HG03442 (cell line): Measurements from ENCODE around the gene SRRT.
"Not testable (repeated sequence)": the region's sequence is repeated elsewhere in the genome, so short reads cannot be mapped to it uniquely, and the experiment has no call there.

Experiments
- ATAC-seq: cut with Tn5 transposase; IDR thresholded peaks from one replicate; pipeline ENCODE4 v1.9.1; 2021; ENCODE audit warnings: mild to moderate bottlenecking, moderate library complexity; ENCODE audit not compliant: unreplicated experiment

The SRRT gene

GRCh38 chr7:100893318-100893895 is 18.5 kb downstream of the SRRT start:
- ATAC-seq: no peak

DNA sequence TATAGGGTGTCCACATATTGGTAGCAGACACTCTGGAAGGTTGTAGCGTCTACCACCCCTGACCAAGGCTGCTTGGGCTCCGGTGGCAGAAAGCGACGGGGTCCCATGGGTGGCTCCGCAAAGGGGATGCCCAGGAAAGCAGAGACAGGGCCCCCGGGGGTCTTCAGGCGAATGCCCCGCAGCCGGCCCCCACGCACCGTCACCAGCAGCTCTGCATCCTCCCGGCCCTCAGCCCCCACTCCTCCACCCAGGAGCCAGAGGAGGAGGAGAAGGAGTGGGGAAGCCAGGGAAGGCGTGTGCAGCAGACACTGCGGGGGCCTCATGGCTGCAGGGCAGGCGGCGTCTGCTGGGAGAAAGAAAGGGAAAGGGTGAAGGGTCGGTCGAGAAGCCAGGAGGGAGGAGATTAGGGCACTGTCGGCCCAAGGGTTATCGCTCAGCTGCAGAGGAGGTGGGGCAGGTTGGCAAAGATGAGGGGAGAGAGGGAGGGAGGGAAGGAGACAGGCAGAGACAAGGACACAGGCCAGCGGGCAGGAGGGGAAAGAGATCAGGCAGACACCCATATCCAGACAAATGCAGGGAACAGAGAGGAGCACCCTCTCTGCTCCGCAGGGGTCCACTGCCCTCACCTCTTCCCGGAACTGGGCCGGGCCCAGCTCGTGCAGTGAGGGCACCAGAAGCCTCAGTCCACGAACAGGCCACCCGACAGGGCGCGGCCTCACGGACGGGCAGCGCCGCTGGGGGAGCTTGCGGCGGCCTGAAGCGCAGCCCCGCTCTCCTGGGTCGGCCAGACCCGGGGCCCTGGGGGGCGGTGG is 19.2 kb downstream of the SRRT start:
- no peak for ATAC-seq

- no peak for ATAC-seq
These were observed 20.2 kb downstream of the SRRT start for GRCh38 chr7:100894860-100895700.

GRCh38 chr7:100895701-100895955 is 20.7 kb downstream of the SRRT start, which contains the start of gene ACHE:
ACHE (minus strand) TSS chr7:100895888; CDS start chr7:100894232, 1,656 bp downstream.
- no peak for ATAC-seq

DNA sequence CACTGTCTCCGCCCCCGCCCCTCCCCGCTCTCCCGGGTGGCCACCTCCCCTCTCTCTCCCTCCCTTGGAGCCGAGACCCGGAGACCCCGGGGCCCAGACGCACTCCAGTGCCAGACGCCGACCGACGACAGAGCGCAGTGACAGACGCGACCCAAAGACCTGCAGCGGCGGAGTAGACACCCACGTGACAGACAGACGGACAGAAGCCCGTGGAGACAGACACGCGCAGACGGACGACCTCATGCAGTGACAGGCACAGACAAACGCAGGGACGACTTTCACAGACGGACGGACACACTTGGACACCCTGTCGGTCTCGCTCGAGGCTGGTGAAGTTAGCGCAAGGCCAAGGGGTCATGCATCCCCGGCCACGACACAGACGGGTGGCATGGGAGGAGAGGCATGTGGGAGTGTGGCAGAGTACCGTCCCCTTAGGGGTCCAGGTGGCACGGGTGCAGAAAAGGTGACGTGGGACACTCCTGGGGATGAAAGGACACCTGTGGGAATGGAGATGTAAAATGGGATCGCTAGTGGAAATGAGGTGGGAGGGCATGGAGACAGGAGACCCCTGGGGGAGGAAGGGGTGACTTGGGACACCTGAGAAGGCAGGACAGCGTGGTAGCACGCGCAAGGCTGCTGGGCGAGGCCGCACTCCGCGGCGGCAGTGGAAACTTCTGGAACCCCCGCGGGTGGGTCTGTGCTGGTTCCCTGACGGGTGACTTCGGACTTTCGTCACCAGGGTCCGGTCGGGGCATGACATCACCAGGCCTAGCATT is 21.2 kb downstream of the SRRT start:
- ATAC-seq: no peak

- no peak for ATAC-seq
These were observed 22.1 kb downstream of the SRRT start for GRCh38 chr7:100896732-100897608.

- ATAC-seq: no peak
These were observed 23.0 kb downstream of the SRRT start for GRCh38 chr7:100897772-100898454.

DNA sequence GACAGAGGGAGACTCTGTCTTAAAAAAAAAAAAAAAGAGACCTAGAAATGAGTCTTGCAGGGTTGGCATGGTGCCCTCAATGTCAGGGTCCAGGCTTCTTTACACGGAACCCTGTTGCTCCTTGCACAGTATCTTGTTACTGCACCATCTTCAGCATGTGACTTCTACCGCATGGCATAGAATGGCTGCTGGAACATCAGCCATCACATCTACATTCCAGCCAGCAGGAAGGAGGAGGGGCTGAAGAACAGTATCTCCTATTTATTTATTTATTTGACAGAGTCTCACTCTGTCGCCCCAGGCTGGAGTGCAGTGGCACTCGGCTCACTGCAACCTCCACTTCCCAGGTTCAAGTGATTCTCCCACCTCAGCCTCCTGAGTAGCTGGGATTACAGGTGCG is 24.5 kb downstream of the SRRT start:
- ATAC-seq: no peak

- ATAC-seq: no peak
These were observed 26.1 kb downstream of the SRRT start for GRCh38 chr7:100900978-100901377.

- no peak for ATAC-seq
These were observed 27.0 kb downstream of the SRRT start for GRCh38 chr7:100901921-100902332.

- ATAC-seq: no peak
These were observed 27.7 kb downstream of the SRRT start for GRCh38 chr7:100902638-100903037.

- no peak for ATAC-seq
These were observed 33.6 kb downstream of the SRRT start for GRCh38 chr7:100908512-100908911.

GRCh38 chr7:100910443-100910842 is 35.5 kb downstream of the SRRT start:
- not testable (repeated sequence) for ATAC-seq

DNA sequence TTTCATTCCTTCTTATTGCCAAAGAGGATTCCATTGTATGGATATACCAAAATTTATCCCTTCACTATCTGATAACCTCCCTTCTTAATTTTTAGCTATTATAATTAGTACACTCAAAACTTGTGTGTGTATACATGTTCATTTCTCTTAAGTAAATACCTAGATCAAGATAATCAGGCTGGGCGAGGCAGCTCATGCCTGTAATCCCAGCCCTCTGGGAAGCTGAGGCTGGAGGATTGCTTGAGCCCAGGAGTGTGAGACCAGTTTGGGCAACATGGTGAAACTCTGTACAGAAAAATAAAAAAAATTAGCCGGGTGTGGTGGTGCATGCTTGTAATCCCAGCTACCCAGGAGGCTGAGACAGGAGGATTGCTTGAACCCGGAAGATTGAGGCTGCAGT is 36.6 kb downstream of the SRRT start:
- no peak for ATAC-seq

GRCh38 chr7:100914208-100914878 is 39.4 kb downstream of the SRRT start:
- ATAC-seq: no peak

DNA sequence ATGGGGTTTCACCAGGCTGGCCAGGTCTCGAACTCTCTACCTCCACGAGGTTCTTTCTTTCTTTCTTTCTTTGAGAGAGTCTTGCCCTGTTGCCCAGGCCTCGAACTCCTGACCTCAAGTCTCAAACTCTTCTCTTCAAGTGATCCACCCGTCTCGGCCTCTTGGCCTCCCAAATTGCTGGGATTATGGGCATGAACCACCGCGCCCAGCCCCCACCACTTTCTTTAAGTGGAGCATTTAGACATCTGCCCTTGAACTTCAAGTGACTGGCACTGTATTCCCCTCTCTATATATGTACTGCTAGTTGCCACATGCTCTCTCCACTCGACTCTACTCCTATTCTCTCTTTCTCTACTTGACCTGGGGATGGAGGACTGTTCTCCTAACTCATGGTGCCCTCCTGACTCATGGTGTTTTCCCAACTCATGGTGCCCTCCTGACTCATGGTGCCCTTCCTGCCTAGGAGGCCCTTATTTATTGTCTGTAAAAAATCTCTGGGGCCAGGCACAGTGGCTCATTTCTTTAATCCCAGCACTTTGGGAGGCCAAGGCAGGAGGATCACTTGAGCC is 40.1 kb downstream of the SRRT start:
- no peak for ATAC-seq

DNA sequence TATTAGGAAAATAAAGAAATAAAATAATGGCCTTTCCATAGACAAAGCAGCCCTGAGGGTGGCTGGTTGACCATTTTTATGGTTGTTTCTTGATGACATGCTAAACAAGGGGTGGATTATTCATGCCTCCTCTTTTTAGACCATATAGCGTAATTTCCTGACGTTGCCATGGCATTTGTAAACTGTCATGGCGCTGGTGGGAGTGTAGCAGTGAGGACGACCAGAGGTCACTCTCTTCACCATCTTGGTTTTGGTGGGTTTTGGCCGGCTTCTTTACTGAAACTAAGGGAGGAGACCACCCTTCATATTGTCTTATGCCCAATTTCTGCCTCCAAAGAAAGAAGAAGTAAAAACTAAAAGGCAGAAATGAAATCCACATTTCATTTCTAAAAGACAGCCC is 44.4 kb downstream of the SRRT start:
- ATAC-seq: not testable (repeated sequence)

- ATAC-seq: not testable (repeated sequence)
These were observed 45.0 kb downstream of the SRRT start for GRCh38 chr7:100919779-100920437.
